Measurements from ENCODE around the gene C2CD4C. TPM values are rescaled to one million over a fixed set of nuclear protein-coding genes. Genes with fewer than 3 reads are reported as not detected.

C2CD4C gene
- total and polyA plus RNA-seq, 2 of the 13 experiments (the other 11 are each of a cell fraction or from before 2014, with no cell fraction given), result not detected

- no peak for TF ChIP-seq NCOA1 (CRISPR knock-in tag; IDR thresholded peaks at IDR 0.05)
- TF ChIP-seq ZNF75D (CRISPR knock-in tag; IDR thresholded peaks at IDR 0.05; ENCODE audit: borderline replicate concordance), result no peak
- TF ChIP-seq CHCHD3 (CRISPR knock-in tag; IDR thresholded peaks at IDR 0.05), result no peak
- no peak for TF ChIP-seq ATM (IDR thresholded peaks at IDR 0.05; ENCODE audit: borderline replicate concordance)
- no peak for TF ChIP-seq NFRKB (IDR thresholded peaks at IDR 0.05)
- TF ChIP-seq RBAK (CRISPR knock-in tag; IDR thresholded peaks at IDR 0.05), result no peak
- TF ChIP-seq ZNF251 (CRISPR knock-in tag; IDR thresholded peaks at IDR 0.05), result no peak
- no peak for TF ChIP-seq HDAC2 (CRISPR knock-in tag; IDR thresholded peaks at IDR 0.05)
- TF ChIP-seq THAP9 (CRISPR knock-in tag; IDR thresholded peaks at IDR 0.05; ENCODE audit: borderline replicate concordance), result no peak
- no peak for TF ChIP-seq ZNF3 (CRISPR knock-in tag; IDR thresholded peaks at IDR 0.05)
- TF ChIP-seq, protein P1, sequence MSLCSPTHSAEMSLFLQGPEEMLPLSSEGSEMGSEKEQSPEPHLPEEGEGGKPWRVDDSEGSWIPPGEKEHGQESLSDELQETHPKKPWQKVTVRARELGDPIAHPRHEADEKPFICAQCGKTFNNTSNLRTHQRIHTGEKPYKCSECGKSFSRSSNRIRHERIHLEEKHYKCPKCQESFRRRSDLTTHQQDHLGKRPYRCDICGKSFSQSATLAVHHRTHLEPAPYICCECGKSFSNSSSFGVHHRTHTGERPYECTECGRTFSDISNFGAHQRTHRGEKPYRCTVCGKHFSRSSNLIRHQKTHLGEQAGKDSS (CRISPR knock-in tag; IDR thresholded peaks at IDR 0.05; ENCODE audit: borderline replicate concordance, low read depth), result no peak
- no peak for TF ChIP-seq ZBTB3 (CRISPR knock-in tag; IDR thresholded peaks at IDR 0.05; ENCODE audit: borderline replicate concordance, low read depth)
- peak; percentile 15; the same call in 1 of the 2 replicates for TF ChIP-seq ZFX (CRISPR knock-in tag; IDR thresholded peaks at IDR 0.05; ENCODE audit: low read depth)
- TF ChIP-seq ZNF121 (CRISPR knock-in tag; IDR thresholded peaks at IDR 0.05), result no peak
- TF ChIP-seq, protein P2, sequence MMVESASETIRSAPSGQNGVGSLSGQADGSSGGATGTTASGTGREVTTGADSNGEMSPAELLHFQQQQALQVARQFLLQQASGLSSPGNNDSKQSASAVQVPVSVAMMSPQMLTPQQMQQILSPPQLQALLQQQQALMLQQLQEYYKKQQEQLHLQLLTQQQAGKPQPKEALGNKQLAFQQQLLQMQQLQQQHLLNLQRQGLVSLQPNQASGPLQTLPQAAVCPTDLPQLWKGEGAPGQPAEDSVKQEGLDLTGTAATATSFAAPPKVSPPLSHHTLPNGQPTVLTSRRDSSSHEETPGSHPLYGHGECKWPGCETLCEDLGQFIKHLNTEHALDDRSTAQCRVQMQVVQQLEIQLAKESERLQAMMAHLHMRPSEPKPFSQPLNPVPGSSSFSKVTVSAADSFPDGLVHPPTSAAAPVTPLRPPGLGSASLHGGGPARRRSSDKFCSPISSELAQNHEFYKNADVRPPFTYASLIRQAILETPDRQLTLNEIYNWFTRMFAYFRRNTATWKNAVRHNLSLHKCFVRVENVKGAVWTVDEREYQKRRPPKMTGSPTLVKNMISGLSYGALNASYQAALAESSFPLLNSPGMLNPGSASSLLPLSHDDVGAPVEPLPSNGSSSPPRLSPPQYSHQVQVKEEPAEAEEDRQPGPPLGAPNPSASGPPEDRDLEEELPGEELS (CRISPR knock-in tag; IDR thresholded peaks at IDR 0.05), result no peak
- TF ChIP-seq, protein P3, sequence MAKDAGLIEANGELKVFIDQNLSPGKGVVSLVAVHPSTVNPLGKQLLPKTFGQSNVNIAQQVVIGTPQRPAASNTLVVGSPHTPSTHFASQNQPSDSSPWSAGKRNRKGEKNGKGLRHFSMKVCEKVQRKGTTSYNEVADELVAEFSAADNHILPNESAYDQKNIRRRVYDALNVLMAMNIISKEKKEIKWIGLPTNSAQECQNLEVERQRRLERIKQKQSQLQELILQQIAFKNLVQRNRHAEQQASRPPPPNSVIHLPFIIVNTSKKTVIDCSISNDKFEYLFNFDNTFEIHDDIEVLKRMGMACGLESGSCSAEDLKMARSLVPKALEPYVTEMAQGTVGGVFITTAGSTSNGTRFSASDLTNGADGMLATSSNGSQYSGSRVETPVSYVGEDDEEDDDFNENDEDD (CRISPR knock-in tag; IDR thresholded peaks at IDR 0.05; ENCODE audit: borderline replicate concordance), result 0 out of 2 replicates have a peak, but pooled peaks have one; percentile 37
- 0 out of 2 replicates have a peak, but pooled peaks have one; percentile 40 for TF ChIP-seq ZNF430 (CRISPR knock-in tag; IDR thresholded peaks at IDR 0.05)
- TF ChIP-seq ZNF567 (CRISPR knock-in tag; IDR thresholded peaks at IDR 0.05; ENCODE audit: borderline replicate concordance), result no peak
- no peak for TF ChIP-seq ZNF629 (CRISPR knock-in tag; conservative IDR thresholded peaks at IDR 0.05)
- TF ChIP-seq ZNF687 (CRISPR knock-in tag; IDR thresholded peaks at IDR 0.05), result peak; percentile 36; the same call in 1 of the 2 replicates
Measured at GRCh38 chr19:406971-407510, 1.9 kb downstream of the C2CD4C start (continued).
